ENCODE results near the gene ZNF253. TPM values are rescaled to one million over a fixed set of nuclear protein-coding genes. Genes with fewer than 3 reads are reported as not detected.
"Not testable (repeated sequence)": the region's sequence is repeated elsewhere in the genome, so short reads cannot be mapped to it uniquely, and the experiment has no call there.

ZNF253 gene
- total and polyA plus RNA-seq, 7 donors, result 1.5 to 13.5 (median 6.1) TPM

GRCh38 chr19:19847781-19848180 lies 17.9 kb upstream of the ZNF253 start:
- intact Hi-C loops (cut with DNase I), result no loop called here
- no peaks in the 10 kb centered on the region for H3K4me1 ChIP-seq
- no peak for DNase-seq
- no peak for TF ChIP-seq CTCF (IDR thresholded peaks at IDR 0.05)
- no peak overlapping the region for H3K27ac ChIP-seq
- no peak overlapping the region for H3K4me3 ChIP-seq
- 94 to 96% (median 94%) methylated on average over 12 of the region's 12 CpGs for WGBS, 3 donors
- H3K36me3 ChIP-seq (ENCODE audit: insufficient read depth in 1 of 2, low read depth in 1 of 2), result no peaks in the 10 kb centered on the region
- ATAC-seq, result no peak
- H3K9me3 ChIP-seq, result no peaks in the 10 kb centered on the region
- H3K27me3 ChIP-seq (ENCODE audit: insufficient read depth in 3 of 3, low read length in 2 of 3), result no peaks in the 10 kb centered on the region

- H3K27me3 ChIP-seq (ENCODE audit: insufficient read depth in 3 of 3, low read length in 2 of 3), result no peaks in the 10 kb centered on the region
- no peak for ATAC-seq
- H3K4me3 ChIP-seq, result no peak overlapping the region
- WGBS, 3 donors, result 92 to 95% (median 95%) methylated on average over 6 of the region's 6 CpGs
- no peaks in the 10 kb centered on the region for H3K36me3 ChIP-seq (ENCODE audit: insufficient read depth in 1 of 2, low read depth in 1 of 2)
- H3K27ac ChIP-seq, result no peak overlapping the region
- no peak for DNase-seq
- no peak for TF ChIP-seq CTCF (IDR thresholded peaks at IDR 0.05)
- intact Hi-C loops (cut with DNase I), result no loop called here
- no peaks in the 10 kb centered on the region for H3K4me1 ChIP-seq
- no peaks in the 10 kb centered on the region for H3K9me3 ChIP-seq
These were observed 16.6 kb upstream of the ZNF253 start for GRCh38 chr19:19849056-19849455.

GRCh38 chr19:19851740-19852139 lies 13.9 kb upstream of the ZNF253 start:
- ATAC-seq; H3K27me3 ChIP-seq (ENCODE audit: insufficient read depth in 3 of 3, low read length in 2 of 3); H3K9me3 ChIP-seq; intact Hi-C loops (cut with DNase I); H3K36me3 ChIP-seq (ENCODE audit: insufficient read depth in 1 of 2, low read depth in 1 of 2); H3K4me1 ChIP-seq; H3K27ac ChIP-seq; DNase-seq; H3K4me3 ChIP-seq: not testable (repeated sequence)
- 75 to 85% (median 76%) methylated on average over 2 of the region's 2 CpGs for WGBS, 3 donors

GRCh38 chr19:19858751-19859150 lies 6.9 kb upstream of the ZNF253 start:
- peaks cover 7% of the 10 kb centered on the region for H3K9me3 ChIP-seq
- intact Hi-C loops (cut with DNase I), result no loop called here
- DNase-seq (no peak), ATAC-seq (no peak)
- no peak overlapping the region for H3K27ac ChIP-seq
- no peak for TF ChIP-seq CTCF (IDR thresholded peaks at IDR 0.05)
- 88 to 96% (median 90%) methylated on average over 2 of the region's 2 CpGs for WGBS, 3 donors
- H3K4me1 ChIP-seq, result no peaks in the 10 kb centered on the region
- H3K36me3 ChIP-seq (ENCODE audit: insufficient read depth in 1 of 2, low read depth in 1 of 2), result no peaks in the 10 kb centered on the region
- no peaks in the 10 kb centered on the region for H3K27me3 ChIP-seq (ENCODE audit: insufficient read depth in 3 of 3, low read length in 2 of 3)
- no peak overlapping the region for H3K4me3 ChIP-seq

- H3K27me3 ChIP-seq (ENCODE audit: insufficient read depth in 3 of 3, low read length in 2 of 3), result no peaks in the 10 kb centered on the region
- intact Hi-C loops (cut with DNase I), result no loop called here
- no peak overlapping the region for H3K27ac ChIP-seq
- no peaks in the 10 kb centered on the region for H3K4me1 ChIP-seq
- 22% methylated on average over 29 of the region's 29 CpGs for WGBS, 3 donors
- H3K9me3 ChIP-seq, result peaks cover 7% of the 10 kb centered on the region
- no peaks in the 10 kb centered on the region for H3K36me3 ChIP-seq (ENCODE audit: insufficient read depth in 1 of 2, low read depth in 1 of 2)
- DNase-seq, result no peak
- H3K4me3 ChIP-seq, result no peak overlapping the region
- TF ChIP-seq CTCF (IDR thresholded peaks at IDR 0.05), result no peak
- ATAC-seq, result no peak
These were observed 4.8 kb upstream of the ZNF253 start for GRCh38 chr19:19860756-19861390.
